Lower leg skin (tissue), 4 donors: ENCODE measurements around the gene SOX2. TPM values are rescaled to one million over a fixed set of nuclear protein-coding genes. Genes with fewer than 3 reads are reported as not detected.

Experiments used
- DNase-seq, 2 donors: peaks; one replicate each; pipeline ENCODE4 v3.0.0-alpha.2; 2019; ENCODE audit warnings: low spot score in 2 of 2
- H3K4me3 ChIP-seq: fragments of 200-600 bp; sonication (generic); 2 replicates; pipeline ENCODE4 v1.5.1; 2017; ENCODE audit warnings: mild to moderate bottlenecking, low read depth; ENCODE audit not compliant: poor library complexity, severe bottlenecking
- POLR2A ChIP-seq, 2 donors: fragments of 450-650 bp; IDR thresholded peaks; one replicate each; pipeline ENCODE4 v1.6.1; 2016 to 2017; ENCODE audit warnings: antibody characterized with exemption in 2 of 2, mild to moderate bottlenecking in 1 of 2, moderate library complexity in 1 of 2
- WGBS, 2 donors: methylation state at CpG; one replicate each; pipeline ENCODE4 v1.1.5; 2018; 5-methylcytosine and 5-hydroxymethylcytosine counted together
- intact Hi-C: fragments of 100-400 bp; cut with DNase I; formaldehyde crosslinking; loops from one replicate; pipeline ENCODE4 v1.15.0; 2023; ENCODE audit warnings: low total_unique reads
- total RNA-seq, 4 donors: library from RNA; depleted of rRNA; stranded (reverse); fragments of >200 nt; gene quantifications; one replicate each; pipeline ENCODE4 v1.1.0, GENCODE V29; 2016
- TF ChIP-seq, protein P1 (sequence below), 3 donors: fragments of 450-650 bp; IDR thresholded peaks; one replicate each; pipeline ENCODE4 v1.5.1; 2016; ENCODE audit warnings: antibody characterized with exemption in 3 of 3, mild to moderate bottlenecking in 3 of 3, moderate library complexity in 2 of 3

SOX2 gene
- total RNA-seq, 4 donors from 2014 or later = 0.20 to 3.3 (median 1.1) TPM

DNA sequence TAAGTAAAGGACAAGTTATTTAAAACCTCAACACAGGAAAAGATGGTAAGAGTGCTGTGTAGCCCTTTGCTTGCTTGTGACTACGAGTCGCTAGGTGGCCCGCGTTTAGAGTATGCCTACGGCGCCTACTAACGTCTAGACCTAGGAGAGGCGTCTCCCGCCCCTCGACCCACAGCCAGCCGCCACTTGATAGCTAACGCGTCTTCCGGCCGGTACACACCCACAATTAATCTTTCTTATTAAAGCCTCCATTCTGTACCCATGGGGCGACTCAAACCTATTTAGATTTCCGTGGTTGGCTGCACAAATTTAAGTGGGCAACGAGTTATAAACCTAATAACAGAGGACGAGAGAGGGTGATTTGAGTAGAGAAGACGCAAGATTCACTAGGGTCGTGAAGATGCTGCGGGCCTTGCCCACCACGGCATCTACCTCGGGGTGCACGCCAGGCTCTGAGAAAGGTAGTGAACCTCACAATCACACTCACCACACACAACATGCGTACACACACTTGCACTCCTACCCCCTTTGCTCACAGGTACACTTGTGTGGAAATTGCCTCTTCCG, 12.0 kb downstream of the SOX2 start:
- intact Hi-C loops = no loop called here
- DNase-seq = no peak
- no peak for TF ChIP-seq POLR2A (IDR thresholded peaks at IDR 0.05)
- TF ChIP-seq, protein P1, sequence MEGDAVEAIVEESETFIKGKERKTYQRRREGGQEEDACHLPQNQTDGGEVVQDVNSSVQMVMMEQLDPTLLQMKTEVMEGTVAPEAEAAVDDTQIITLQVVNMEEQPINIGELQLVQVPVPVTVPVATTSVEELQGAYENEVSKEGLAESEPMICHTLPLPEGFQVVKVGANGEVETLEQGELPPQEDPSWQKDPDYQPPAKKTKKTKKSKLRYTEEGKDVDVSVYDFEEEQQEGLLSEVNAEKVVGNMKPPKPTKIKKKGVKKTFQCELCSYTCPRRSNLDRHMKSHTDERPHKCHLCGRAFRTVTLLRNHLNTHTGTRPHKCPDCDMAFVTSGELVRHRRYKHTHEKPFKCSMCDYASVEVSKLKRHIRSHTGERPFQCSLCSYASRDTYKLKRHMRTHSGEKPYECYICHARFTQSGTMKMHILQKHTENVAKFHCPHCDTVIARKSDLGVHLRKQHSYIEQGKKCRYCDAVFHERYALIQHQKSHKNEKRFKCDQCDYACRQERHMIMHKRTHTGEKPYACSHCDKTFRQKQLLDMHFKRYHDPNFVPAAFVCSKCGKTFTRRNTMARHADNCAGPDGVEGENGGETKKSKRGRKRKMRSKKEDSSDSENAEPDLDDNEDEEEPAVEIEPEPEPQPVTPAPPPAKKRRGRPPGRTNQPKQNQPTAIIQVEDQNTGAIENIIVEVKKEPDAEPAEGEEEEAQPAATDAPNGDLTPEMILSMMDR (IDR thresholded peaks at IDR 0.05) = no peak
- 9 to 13% methylated on average over 27 of the region's 27 CpGs for WGBS, 2 donors
- no peak overlapping the region for H3K4me3 ChIP-seq

DNA sequence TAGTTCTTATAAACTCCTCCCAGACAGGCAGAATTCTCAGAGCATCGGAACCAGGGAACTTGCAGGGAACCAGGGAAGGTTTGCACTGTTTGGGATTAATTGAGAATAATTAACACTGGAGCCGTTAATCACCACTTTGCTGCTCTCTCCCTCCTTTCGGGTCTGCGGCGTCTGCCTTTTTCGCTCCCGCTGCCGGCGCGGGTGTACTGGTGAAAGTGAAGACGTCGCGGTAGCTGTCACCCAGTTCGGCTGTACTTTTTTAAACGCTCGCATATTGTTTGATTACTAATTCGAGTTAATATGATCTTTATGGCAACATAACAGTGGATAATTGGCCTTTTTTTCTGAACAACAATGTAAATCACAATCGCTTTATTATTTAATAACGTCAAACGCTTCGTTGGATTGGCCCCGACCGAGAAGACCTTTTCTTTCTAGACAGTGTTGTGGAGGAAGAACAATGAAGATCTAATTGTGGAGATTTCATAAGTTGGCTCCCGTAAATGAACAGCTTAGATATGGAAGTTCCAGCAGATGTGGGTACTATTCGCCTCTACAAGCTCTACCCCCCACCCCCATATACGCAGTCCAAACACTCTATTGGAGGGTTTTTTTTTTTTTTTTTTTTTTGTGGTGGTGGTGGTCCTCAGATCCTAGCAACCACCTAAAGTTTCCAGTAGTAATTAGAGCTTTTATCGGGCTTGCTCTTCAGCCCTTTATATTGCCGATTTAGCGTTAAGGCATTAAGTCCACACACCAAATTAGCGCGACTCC, 12.7 kb downstream of the SOX2 start:
- no peak overlapping the region for H3K4me3 ChIP-seq
- intact Hi-C loops = no loop called here
- no peak for DNase-seq
- whole genome bisulfite sequencing, 2 donors = 18 to 19% methylated on average over 31 of the region's 31 CpGs
- TF ChIP-seq, protein P1 (IDR thresholded peaks at IDR 0.05) = no peak
- TF ChIP-seq POLR2A (IDR thresholded peaks at IDR 0.05) = no peak

GRCh38 chr3:181725131-181725731, 13.5 kb downstream of the SOX2 start:
- no peak for DNase-seq
- no peak for TF ChIP-seq POLR2A (IDR thresholded peaks at IDR 0.05)
- TF ChIP-seq, protein P1 (IDR thresholded peaks at IDR 0.05) = no peak
- intact Hi-C loops = no loop called here
- no peak overlapping the region for H3K4me3 ChIP-seq
- 14 to 15% methylated on average over 24 of the region's 24 CpGs for WGBS, 2 donors

- TF ChIP-seq, protein P1 (IDR thresholded peaks at IDR 0.05) = no peak
- no peak for TF ChIP-seq POLR2A (IDR thresholded peaks at IDR 0.05)
- intact Hi-C loops = no loop called here
- H3K4me3 ChIP-seq = no peak overlapping the region
- no peak for DNase-seq
- 5 to 9% methylated on average over 12 to 15 of the region's 15 CpGs for WGBS, 2 donors
Measured at GRCh38 chr3:181725830-181726229, 14.1 kb downstream of the SOX2 start.

DNA sequence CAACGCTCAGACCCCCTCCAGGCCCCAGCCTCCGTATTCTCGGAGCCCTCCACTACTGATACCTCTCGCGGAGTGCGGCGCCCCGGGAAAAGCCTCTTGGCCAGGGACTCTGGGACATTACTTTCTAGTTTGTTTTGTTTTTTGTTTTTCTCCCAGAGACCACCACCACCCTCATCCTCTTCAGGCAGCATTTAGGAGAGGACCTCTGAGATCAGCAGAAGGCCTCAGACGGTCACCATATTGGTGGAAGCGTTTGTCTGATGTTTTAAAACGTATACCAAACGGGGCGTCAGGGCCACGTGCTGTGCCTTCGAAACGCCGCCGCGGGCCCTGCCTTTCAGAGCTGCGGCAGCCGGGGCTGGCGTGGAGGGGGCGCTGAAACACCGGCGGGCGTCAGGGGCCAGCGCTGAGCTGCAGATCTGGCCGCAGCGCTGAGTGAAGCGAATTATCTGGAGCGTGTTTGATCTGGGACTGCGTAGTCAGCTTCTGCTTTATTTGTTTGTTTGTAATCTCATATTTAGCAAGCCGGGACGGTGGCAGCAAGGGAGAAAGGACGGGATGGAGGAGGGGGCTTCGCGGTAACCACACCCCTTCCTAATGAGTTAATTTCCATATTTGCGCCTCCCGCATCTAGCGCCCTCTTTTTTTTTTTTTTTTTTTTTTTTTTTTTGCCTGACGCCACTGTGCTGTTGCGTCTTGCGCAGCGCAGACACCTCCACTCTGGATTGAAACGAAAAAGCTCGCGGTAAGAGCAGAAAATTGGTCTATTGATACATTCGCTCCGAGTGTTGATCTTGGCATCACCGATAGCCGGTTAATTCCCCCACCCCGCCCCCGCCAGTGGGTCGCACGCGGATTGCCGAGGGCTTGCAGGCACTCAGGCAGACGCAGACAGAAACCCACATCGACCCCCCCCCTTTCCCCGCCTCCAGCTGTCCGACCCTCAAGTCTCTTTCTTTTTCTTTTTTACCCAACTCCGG, 14.9 kb downstream of the SOX2 start:
- WGBS, 2 donors = 7 to 12% methylated on average over 62 of the region's 62 CpGs
- no peak overlapping the region for H3K4me3 ChIP-seq
- no peak for DNase-seq
- TF ChIP-seq, protein P1 (IDR thresholded peaks at IDR 0.05) = no peak
- no peak for TF ChIP-seq POLR2A (IDR thresholded peaks at IDR 0.05)
- intact Hi-C loops = no loop called here
